GM10248 (cell line): ENCODE measurements around the gene MIEF1.

ENCODE experiments used
- CTCF ChIA-PET: fragments of 300-600 bp; sonication (Branson Sonifier 250); formaldehyde crosslinking; extraction: SDS; loops from one replicate; lab custom pipeline; 2021; ENCODE audit warnings: antibody characterized with exemption; lab: Yijun Ruan, JAX
- POLR2A ChIA-PET: fragments of 350-650 bp; sonication (Branson Sonifier 250); formaldehyde crosslinking; extraction: SDS; loops from one replicate; lab custom pipeline; 2020; ENCODE audit warnings: antibody characterized with exemption; lab: Yijun Ruan, JAX
- DNase-seq: peaks from one replicate; pipeline ENCODE4 v3.0.0; 2012; ENCODE audit errors: extremely low spot score
- CTCF ChIP-seq: IDR thresholded peaks from 2 replicates; pipeline ENCODE4 v1.5.1; 2012; ENCODE audit warnings: mild to moderate bottlenecking, low read depth; ENCODE audit errors: extremely low read depth, missing control alignments, control extremely low read depth

The MIEF1 gene

GRCh38 chr22:39480557-39480956 lies 21.5 kb upstream of the MIEF1 start:
- POLR2A ChIA-PET = no interaction called here
- CTCF ChIA-PET = interaction anchor here (1.1 to 6.2 kb wide), 5 partner anchors 12 to 34 kb away, joined by 3 to 46 read pairs (median 4); no protein-coding TSS in a partner anchor
- TF ChIP-seq CTCF = no peak
- DNase-seq = no peak

GRCh38 chr22:39481054-39481453 lies 21.0 kb upstream of the MIEF1 start:
- ChIA-PET CTCF (interaction anchor here (1.5 to 5.1 kb wide), 3 partner anchors 13 to 34 kb away, joined by 3 to 22 read pairs (median 9); no protein-coding TSS in a partner anchor), POLR2A (no interaction called here)
- no peak for TF ChIP-seq CTCF
- DNase-seq = no peak

- DNase-seq = no peak
- TF ChIP-seq CTCF = no peak
- CTCF ChIA-PET = interaction anchor here (1.5 to 5.1 kb wide), 2 partner anchors 12 to 15 kb away, joined by 9 to 22 read pairs; no protein-coding TSS in a partner anchor
- POLR2A ChIA-PET = no interaction called here
These were observed 20.5 kb upstream of the MIEF1 start for GRCh38 chr22:39481595-39481994.

GRCh38 chr22:39482768-39483167 lies 19.3 kb upstream of the MIEF1 start:
- DNase-seq = no peak
- POLR2A ChIA-PET = no interaction called here
- no peak for TF ChIP-seq CTCF

GRCh38 chr22:39486951-39487825 lies 14.9 kb upstream of the MIEF1 start:
- TF ChIP-seq CTCF = no peak
- POLR2A ChIA-PET = no interaction called here
- no peak for DNase-seq
- CTCF ChIA-PET = interaction anchor here (3.7 kb wide), 1 partner anchor 9 kb away, joined by 17 read pairs; no protein-coding TSS in a partner anchor

More at GRCh38 chr22:39482768-39483167, 19.3 kb upstream of the MIEF1 start:
- CTCF ChIA-PET = interaction anchor here (1.2 to 5.1 kb wide), 5 partner anchors 11 to 47 kb away, joined by 4 to 22 read pairs (median 7); no protein-coding TSS in a partner anchor

GRCh38 chr22:39487826-39488520 lies 14.1 kb upstream of the MIEF1 start:
- ChIA-PET POLR2A (no interaction called here), CTCF (interaction anchor here (1.4 to 11.5 kb wide), 4 partner anchors 9 to 145 kb away, joined by 3 to 166 read pairs (median 10); no protein-coding TSS in a partner anchor)
- no peak for TF ChIP-seq CTCF
- DNase-seq = no peak
